Heart right ventricle (tissue), 16 donors: Measurements from ENCODE around the gene CLIP3. TPM values are rescaled to one million over a fixed set of nuclear protein-coding genes. Genes with fewer than 3 reads are reported as not detected.

Experiments
- ATAC-seq, 8 donors: fragments of 200-7000 bp; cut with Tn5 transposase; one replicate each; pipeline ENCODE4 v1.9.1; 2020; ENCODE audit warnings: mild to moderate bottlenecking in 8 of 8, moderate library complexity in 8 of 8, moderate number of reproducible peaks in 1 of 8
- DNase-seq, 2 donors: peaks; one replicate each; pipeline ENCODE4 v3.0.0-alpha.2; 2020
- H3K27ac ChIP-seq, 10 donors: fragments of 200-600 bp; sonication (generic) in 2 of 10; one replicate each; pipeline versions ENCODE4 v1.5.0 to v1.8.0; 2020 to 2022; ENCODE audit warnings: mild to moderate bottlenecking in 3 of 10
- H3K27me3 ChIP-seq, 7 donors: fragments of 200-600 bp; one replicate each; pipeline ENCODE4 v1.8.0; 2021 to 2022; ENCODE audit warnings: mild to moderate bottlenecking in 2 of 7
- H3K36me3 ChIP-seq, 9 donors: fragments of 200-600 bp; sonication (generic) in 1 of 9; one replicate each; pipeline versions ENCODE4 v1.5.0 to v1.8.0; 2020 to 2022; ENCODE audit warnings: mild to moderate bottlenecking in 2 of 9
- H3K4me1 ChIP-seq, 9 donors: fragments of 200-600 bp; sonication (generic) in 1 of 9; one replicate each; pipeline versions ENCODE4 v1.5.0 to v1.8.0; 2020 to 2022; ENCODE audit warnings: mild to moderate bottlenecking in 4 of 9
- H3K4me3 ChIP-seq, 10 donors: fragments of 200-600 bp; sonication (generic) in 2 of 10; one replicate each; pipeline versions ENCODE4 v1.5.0 to v1.8.0; 2020 to 2022; ENCODE audit warnings: mild to moderate bottlenecking in 7 of 10, moderate library complexity in 2 of 10
- H3K9me3 ChIP-seq, 11 donors: fragments of 200-600 bp in 10 of 11; sonication (generic) in 2 of 11; one replicate each; pipeline versions ENCODE4 v1.5.0 to v1.8.0; 2013 to 2022; ENCODE audit warnings: mild to moderate bottlenecking in 2 of 11, control low read depth in 1 of 11, moderate library complexity in 1 of 11
- CTCF ChIP-seq, 9 donors: fragments of 200-600 bp; sonication (generic) in 2 of 9; IDR thresholded peaks; one replicate each; pipeline versions ENCODE4 v1.5.0 to v1.8.0; 2021 to 2022; ENCODE audit warnings: antibody characterized with exemption in 9 of 9, mild to moderate bottlenecking in 5 of 9, moderate library complexity in 1 of 9
- WGBS, 2 donors: extraction: QIAGEN DNeasy Blood & Tissue Kit; methylation state at CpG; one replicate each; pipeline ENCODE4 v1.1.7; 2013; ENCODE audit warnings: inconsistent platforms in 1 of 2; 5-methylcytosine and 5-hydroxymethylcytosine counted together
- intact Hi-C, 10 donors: fragments of 100-400 bp; cut with DNase I; formaldehyde crosslinking; loops; one replicate each; pipeline versions ENCODE4 v1.11.1 to v1.14.2; 2022
- polyA plus RNA-seq, 2 donors: library from polyadenylated mRNA; stranded (reverse); fragments of 200-250 nt; gene quantifications; one replicate each; pipeline ENCODE4 v1.2.3, GENCODE V29; 2013
- total RNA-seq, 10 donors: library from RNA; stranded (reverse); fragmentation: NEBNext Ultra II Directional in 3 of 10; extraction: Animal tissue kit (Norgen Biotek cat#: 25700) in 3 of 10; gene quantifications; one replicate each; pipeline versions ENCODE4 v1.2.1 to v1.2.4, GENCODE V29; 2021 to 2023
- donor health status: Arrhythmogenic right ventricular cardiomyopathy.
- donor health status: ischemic (EF 13 %, LVEDD 7.1; RV severe dilation, severe dysfunction).
- donor health status: healthy with polysubstance abuse.
- donor health status: DM: no; HTN: yes; CAD: no.
- donor health status: DM: no; HTN: no; CAD: no.
- donor health status: ischemic (EF 25% LVEDD 6.9; RV normal size, moderate dysfunction).
- donor health status: ischemic (EF 25% LVEDD 5.7; RV mildly dilated, moderate dysfunction).
- donor health status: healthy.
- donor health status: DM: yes; HTN: yes; CAD: no.
- donor health status: Ischemic cardiomyopathy.
- donor health status: ischemic (EF 35%, LVEDD 5.7; RV mildly dilated, moderate dysfunction).
- donor health status: nonischemic (EF 11% LVEDD 7.7; RV severe dilation, severe dysfunction).
- donor health status: DM: yes; HTN: yes; CAD: no.
- donor health status: PGD.
- donor health status: ischemic (EF 29% LVEDD 5.4; RV normal size, mild dysfunction).
- donor health status: nonischemic (EF 23%, LVEDD 6.1; RV moderate dilation, normal function).

The CLIP3 gene
- total and polyA plus RNA-seq, 12 donors, result 1.2 to 7.5 (median 3.8) TPM

GRCh38 chr19:36051637-36052036 lies 19.0 kb upstream of the CLIP3 start:
- H3K27ac ChIP-seq, result no peak overlapping the region
- intact Hi-C loops, result loop anchor here in 3 of 10 donors (5.0 to 10.0 kb wide), 3 partner anchors 39 to 63 kb away; partner anchors contain the start of genes ALKBH6 (in 1 of the 3), OVOL3 (in 1 of the 3), POLR2I (in 1 of the 3) and SDHAF1 (in 1 of the 3)

GRCh38 chr19:36051236-36051635 lies 18.6 kb upstream of the CLIP3 start:
- WGBS, 2 donors, result 53 to 55% methylated on average over 3 of the region's 3 CpGs
- Histone ChIP-seq H3K9me3 (no peaks in the 10 kb centered on the region), H3K36me3 (peaks cover 0 to 2% (median 0%) of the 10 kb centered on the region in 9 donors), H3K4me3 (no peak overlapping the region), H3K27me3 (no peaks in the 10 kb centered on the region), H3K27ac (no peak overlapping the region), H3K4me1 (peaks cover 3 to 21% (median 16%) of the 10 kb centered on the region in 9 donors)
- peak in 5 of 9 donors; percentile 14 to 34 (median 24) for TF ChIP-seq CTCF (IDR thresholded peaks at IDR 0.05)
- no peak for ATAC-seq
- DNase-seq, result no peak
- intact Hi-C loops, result loop anchor here in 3 of 10 donors (5.0 to 10.0 kb wide), 3 partner anchors 39 to 64 kb away; partner anchors contain the start of genes ALKBH6 (in 1 of the 3), OVOL3 (in 1 of the 3), POLR2I (in 1 of the 3) and SDHAF1 (in 1 of the 3)

More at GRCh38 chr19:36051637-36052036, 19.0 kb upstream of the CLIP3 start:
- H3K4me1 ChIP-seq, result peaks cover 3 to 21% (median 16%) of the 10 kb centered on the region in 9 donors
- 96 to 98% methylated on average over 4 of the region's 4 CpGs for WGBS, 2 donors
- ATAC-seq (no peak), DNase-seq (no peak)
- no peaks in the 10 kb centered on the region for H3K27me3 ChIP-seq
- H3K4me3 ChIP-seq, result no peak overlapping the region
- no peaks in the 10 kb centered on the region for H3K9me3 ChIP-seq
- no peaks in the 10 kb centered on the region for H3K36me3 ChIP-seq
- no peak for TF ChIP-seq CTCF (IDR thresholded peaks at IDR 0.05)

GRCh38 chr19:36049080-36049698 lies 16.5 kb upstream of the CLIP3 start:
- Histone ChIP-seq H3K36me3 (peaks cover 0 to 5% (median 0%) of the 10 kb centered on the region in 9 donors), H3K27me3 (no peaks in the 10 kb centered on the region), H3K4me1 (peaks cover 0 to 11% (median 6%) of the 10 kb centered on the region in 9 donors), H3K27ac (no peak overlapping the region), H3K9me3 (peaks cover 0 to 3% (median 0%) of the 10 kb centered on the region in 11 donors), H3K4me3 (no peak overlapping the region)
- no peak for ATAC-seq
- WGBS, 2 donors, result 84 to 92% methylated on average over 4 of the region's 4 CpGs
- no peak for DNase-seq
- intact Hi-C loops, result no loop called here
- no peak for TF ChIP-seq CTCF (IDR thresholded peaks at IDR 0.05)

GRCh38 chr19:36047835-36048234 lies 15.2 kb upstream of the CLIP3 start:
- Histone ChIP-seq H3K9me3 (peaks cover 0 to 3% (median 0%) of the 10 kb centered on the region in 11 donors), H3K4me3 (no peak overlapping the region), H3K27me3 (no peaks in the 10 kb centered on the region), H3K27ac (no peak overlapping the region), H3K4me1 (peaks cover 0 to 3% (median 1%) of the 10 kb centered on the region in 9 donors), H3K36me3 (peaks cover 0 to 5% (median 0%) of the 10 kb centered on the region in 9 donors)
- TF ChIP-seq CTCF (IDR thresholded peaks at IDR 0.05), result no peak
- intact Hi-C loops, result no loop called here
- DNase-seq (no peak), ATAC-seq (no peak)
